ENCODE measurements around the gene CHST8. TPM values are rescaled to one million over a fixed set of nuclear protein-coding genes. Genes with fewer than 3 reads are reported as not detected.

Gene CHST8
- total RNA-seq, 2 donors from 2014 or later = 2.7 TPM; not detected in 1

DNA sequence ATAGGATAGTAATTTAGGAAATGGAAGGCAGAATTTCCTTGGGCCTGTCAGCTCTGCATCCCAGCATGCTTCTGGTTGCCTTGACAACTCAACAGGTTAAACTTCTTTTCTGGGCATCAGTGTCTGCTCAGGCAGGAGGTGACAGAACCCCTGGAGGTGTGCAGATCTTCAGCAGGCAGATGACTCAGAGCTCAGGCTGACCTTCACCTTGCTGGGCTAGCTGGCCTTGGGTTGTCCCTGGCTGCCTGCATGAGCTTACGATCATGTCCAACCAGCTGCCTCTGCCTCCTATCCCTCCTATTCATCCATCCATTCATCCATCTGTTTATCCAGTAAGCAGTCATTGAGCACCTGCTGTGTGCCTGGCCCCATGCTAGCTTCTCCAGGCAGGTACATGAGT lies 93.7 kb downstream of the CHST8 start:
- no peaks in the 10 kb centered on the region for H3K36me3 Mint-ChIP-seq (ENCODE audit: low read depth)
- peaks cover 8% of the 10 kb centered on the region for H3K27me3 Mint-ChIP-seq
- ATAC-seq = no peak
- H3K4me3 Mint-ChIP-seq = no peak overlapping the region
- no peaks in the 10 kb centered on the region for H3K4me1 Mint-ChIP-seq
- no peak overlapping the region for H3K27ac Mint-ChIP-seq
- no peak for DNase-seq
- no peaks in the 10 kb centered on the region for H3K9me3 ChIP-seq (ENCODE audit: control insufficient read depth, low read length, poor library complexity, severe bottlenecking)

DNA sequence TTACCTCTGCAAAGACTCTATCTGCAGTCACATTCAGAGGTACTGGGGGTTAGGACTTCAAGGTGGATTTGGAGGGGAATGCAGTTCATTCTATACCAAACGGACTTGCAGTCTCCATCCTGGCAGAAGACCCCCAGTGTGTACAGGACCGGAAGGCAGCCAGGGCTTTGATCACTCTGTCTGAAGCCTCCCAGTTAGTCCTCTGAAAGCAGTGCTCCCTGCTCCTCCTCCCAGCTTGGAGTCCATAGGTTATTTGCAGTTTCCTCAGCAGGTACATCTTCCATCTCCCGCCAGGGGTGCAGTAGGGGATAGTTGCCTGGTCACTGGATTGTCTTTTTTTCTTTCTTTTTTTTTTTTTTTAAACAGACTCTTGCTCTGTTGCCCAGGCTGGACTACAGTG lies 96.1 kb downstream of the CHST8 start:
- no peak overlapping the region for H3K27ac Mint-ChIP-seq
- H3K27me3 Mint-ChIP-seq = peaks cover 17% of the 10 kb centered on the region
- no peaks in the 10 kb centered on the region for H3K4me1 Mint-ChIP-seq
- H3K4me3 Mint-ChIP-seq = no peak overlapping the region
- H3K9me3 ChIP-seq (ENCODE audit: control insufficient read depth, low read length, poor library complexity, severe bottlenecking) = no peaks in the 10 kb centered on the region
- H3K36me3 Mint-ChIP-seq (ENCODE audit: low read depth) = no peaks in the 10 kb centered on the region
- DNase-seq (no peak), ATAC-seq (no peak)

DNA sequence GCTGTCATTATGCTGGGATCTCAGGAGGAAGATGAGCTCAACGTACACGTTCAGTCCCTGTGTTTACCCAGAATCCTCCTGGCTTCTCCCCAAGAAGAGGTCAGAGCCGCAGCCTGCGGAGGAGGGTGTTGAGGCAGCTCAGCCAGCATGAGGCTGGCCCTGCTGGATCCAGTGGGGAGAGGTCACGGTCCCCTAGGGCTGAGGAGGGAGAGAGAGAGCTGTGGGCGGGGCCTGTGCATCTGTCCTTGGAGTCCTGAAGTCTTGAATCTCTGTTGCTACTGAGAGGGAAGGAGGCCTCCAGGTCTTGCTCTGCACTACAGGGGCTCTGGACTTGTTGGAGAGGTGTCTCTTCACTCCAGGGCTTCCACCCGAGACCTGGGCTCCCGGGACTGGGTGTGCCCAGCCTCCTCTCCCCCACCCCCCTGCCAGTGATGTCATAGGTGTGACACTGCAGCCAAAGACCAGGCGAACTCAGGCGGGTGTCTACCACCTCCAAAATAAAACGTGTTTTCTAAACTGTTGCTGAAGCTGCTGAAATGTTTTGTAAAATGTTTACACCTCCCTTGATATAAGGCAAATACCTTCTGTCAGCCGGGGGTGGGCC lies 97.0 kb downstream of the CHST8 start:
- Mint-ChIP-seq H3K27me3 (peaks cover 19% of the 10 kb centered on the region), H3K4me3 (no peak overlapping the region), H3K4me1 (no peaks in the 10 kb centered on the region), H3K27ac (no peak overlapping the region), H3K36me3 (ENCODE audit: low read depth) (no peaks in the 10 kb centered on the region)
- DNase-seq = no peak
- ATAC-seq = no peak
- no peaks in the 10 kb centered on the region for H3K9me3 ChIP-seq (ENCODE audit: control insufficient read depth, low read length, poor library complexity, severe bottlenecking)

DNA sequence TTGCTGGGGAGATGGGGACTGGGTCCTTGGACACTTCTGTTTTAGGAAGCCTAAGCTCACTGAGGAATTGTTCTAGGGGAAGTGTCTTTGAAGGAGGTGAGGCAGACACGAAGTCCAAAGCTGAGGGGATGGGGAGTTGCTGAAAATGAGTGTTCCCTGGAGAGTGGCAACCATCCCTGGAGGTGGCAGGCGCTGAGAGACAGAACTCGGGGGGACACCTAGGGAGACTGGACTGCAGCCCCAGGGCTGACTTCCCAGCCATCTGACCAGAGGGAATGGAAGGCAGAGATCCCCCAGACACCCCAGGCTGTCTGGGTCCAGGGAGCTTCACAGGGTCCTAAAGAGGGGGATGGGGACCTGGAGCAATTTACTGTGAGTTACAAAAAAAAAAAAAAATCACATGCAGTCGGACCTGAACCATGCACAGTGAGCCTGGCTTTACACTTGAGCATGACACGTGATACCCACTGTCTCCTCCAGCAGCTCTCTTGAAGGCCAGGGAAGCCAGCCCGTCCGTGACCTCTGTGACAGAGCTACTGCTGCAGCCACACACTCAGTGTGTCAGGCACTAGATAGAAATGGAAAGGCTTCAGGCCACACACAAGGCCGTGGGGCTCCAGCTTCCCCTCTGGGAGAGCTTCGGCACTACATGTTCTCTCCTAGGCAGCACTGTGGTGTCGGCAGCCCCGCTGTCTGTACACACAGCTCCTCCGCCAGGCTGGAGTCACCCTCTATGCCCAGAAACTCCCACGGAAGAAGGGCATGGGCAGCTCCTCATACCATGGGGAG lies 97.8 kb downstream of the CHST8 start:
- ATAC-seq = no peak
- DNase-seq = no peak
- Mint-ChIP-seq H3K27ac (no peak overlapping the region), H3K4me3 (no peak overlapping the region), H3K4me1 (no peaks in the 10 kb centered on the region), H3K36me3 (ENCODE audit: low read depth) (no peaks in the 10 kb centered on the region), H3K27me3 (peaks cover 19% of the 10 kb centered on the region)
- H3K9me3 ChIP-seq (ENCODE audit: control insufficient read depth, low read length, poor library complexity, severe bottlenecking) = no peaks in the 10 kb centered on the region

DNA sequence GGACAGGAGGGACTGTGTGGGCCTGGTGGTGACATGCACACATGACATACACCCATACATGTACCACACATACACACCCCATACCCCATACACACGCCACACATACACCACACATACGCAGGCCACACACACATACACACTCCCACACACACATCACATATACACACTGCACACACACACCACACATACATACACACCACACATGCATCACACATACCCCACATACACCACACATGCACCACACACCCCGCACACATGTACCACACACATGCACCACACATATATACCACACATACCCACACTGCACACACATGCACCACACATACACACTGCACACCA lies 98.4 kb downstream of the CHST8 start:
- H3K27ac Mint-ChIP-seq = no peak overlapping the region

DNA sequence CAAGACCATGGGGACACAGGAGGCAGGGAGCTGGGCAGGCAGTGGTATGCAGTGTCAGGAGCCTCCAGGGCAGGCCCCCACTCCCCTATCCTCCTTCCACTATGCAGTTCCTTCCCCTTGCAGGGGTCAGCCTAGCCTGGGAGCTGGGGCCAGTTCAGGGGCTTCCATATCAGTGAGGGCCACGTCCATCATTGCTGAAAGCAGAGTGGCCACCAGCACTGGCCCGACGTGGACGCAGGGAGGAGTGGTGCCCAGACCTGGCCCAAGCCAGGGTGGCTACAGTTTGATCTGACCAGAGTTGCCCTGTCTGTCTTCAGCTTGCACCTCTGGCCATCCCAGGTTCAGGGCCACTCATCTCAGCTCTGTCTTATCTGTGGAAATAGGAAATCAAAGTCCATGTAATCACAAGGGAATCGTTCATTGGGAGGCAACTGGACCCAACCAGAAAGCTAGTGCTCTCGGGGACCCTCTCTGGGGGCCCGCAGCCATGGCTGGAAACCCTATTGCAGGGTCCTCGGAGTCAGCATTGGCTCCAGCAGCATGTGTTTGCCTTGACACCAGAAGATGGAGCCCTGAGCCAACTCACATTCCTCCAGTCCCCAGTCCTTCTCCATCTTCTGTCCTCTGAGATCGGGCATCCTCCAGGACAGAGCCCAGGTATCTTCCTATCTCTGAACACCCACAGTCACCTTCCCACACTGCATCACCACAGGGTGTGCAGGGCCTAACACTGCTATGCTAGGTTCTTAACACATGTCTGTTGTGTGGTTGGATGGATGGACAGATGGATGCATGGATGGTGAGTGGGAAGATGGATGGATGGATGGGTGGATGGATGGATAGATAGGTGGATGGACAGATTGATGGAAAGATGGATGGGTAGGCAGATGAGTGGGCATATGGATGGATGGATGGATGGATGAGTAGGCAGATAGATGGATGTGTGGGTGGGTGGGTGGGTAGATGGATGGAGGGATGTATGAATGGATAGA lies 99.2 kb downstream of the CHST8 start:
- ATAC-seq = no peak
- no peak for DNase-seq
- Mint-ChIP-seq H3K4me3 (no peak overlapping the region), H3K27ac (no peak overlapping the region), H3K27me3 (peaks cover 27% of the 10 kb centered on the region), H3K4me1 (no peaks in the 10 kb centered on the region), H3K36me3 (ENCODE audit: low read depth) (no peaks in the 10 kb centered on the region)
- no peaks in the 10 kb centered on the region for H3K9me3 ChIP-seq (ENCODE audit: control insufficient read depth, low read length, poor library complexity, severe bottlenecking)

More for the DNA sequence above, 98.4 kb downstream of the CHST8 start:
- no peak for ATAC-seq
- Mint-ChIP-seq H3K4me3 (no peak overlapping the region), H3K36me3 (ENCODE audit: low read depth) (no peaks in the 10 kb centered on the region), H3K27me3 (peaks cover 19% of the 10 kb centered on the region), H3K4me1 (no peaks in the 10 kb centered on the region)
- DNase-seq = no peak
- H3K9me3 ChIP-seq (ENCODE audit: control insufficient read depth, low read length, poor library complexity, severe bottlenecking) = no peaks in the 10 kb centered on the region

DNA sequence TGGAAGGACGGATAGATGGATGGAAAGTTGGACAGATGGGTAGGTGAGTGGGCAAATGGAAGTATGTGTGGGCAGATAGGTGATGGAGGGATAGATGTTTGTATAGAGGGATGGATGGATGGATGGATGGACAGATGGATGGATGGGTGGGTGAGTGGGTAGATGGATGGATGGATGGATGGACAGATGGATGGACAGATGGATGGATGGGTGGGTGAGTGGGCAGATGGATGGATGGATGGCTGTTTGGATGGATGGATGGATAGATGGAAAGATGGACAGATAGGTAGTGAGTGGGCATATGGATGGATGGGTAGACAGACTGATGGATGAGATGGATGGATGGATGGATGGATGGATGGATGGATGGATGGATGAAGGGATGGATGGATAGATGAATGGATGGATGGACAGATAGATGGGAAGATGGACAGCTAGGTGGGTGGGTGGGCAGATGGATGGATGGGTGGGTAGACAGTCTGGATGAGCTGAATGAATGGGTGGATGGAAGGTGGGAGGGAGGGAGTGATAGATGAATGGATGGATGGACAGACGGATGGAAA lies 100.1 kb downstream of the CHST8 start:
- H3K36me3 Mint-ChIP-seq (ENCODE audit: low read depth) = no peaks in the 10 kb centered on the region
- no peak overlapping the region for H3K27ac Mint-ChIP-seq
- H3K4me1 Mint-ChIP-seq = no peaks in the 10 kb centered on the region
- peaks cover 27% of the 10 kb centered on the region for H3K27me3 Mint-ChIP-seq
- no peak overlapping the region for H3K4me3 Mint-ChIP-seq
- no peaks in the 10 kb centered on the region for H3K9me3 ChIP-seq (ENCODE audit: control insufficient read depth, low read length, poor library complexity, severe bottlenecking)
- ATAC-seq (no peak), DNase-seq (no peak)

DNA sequence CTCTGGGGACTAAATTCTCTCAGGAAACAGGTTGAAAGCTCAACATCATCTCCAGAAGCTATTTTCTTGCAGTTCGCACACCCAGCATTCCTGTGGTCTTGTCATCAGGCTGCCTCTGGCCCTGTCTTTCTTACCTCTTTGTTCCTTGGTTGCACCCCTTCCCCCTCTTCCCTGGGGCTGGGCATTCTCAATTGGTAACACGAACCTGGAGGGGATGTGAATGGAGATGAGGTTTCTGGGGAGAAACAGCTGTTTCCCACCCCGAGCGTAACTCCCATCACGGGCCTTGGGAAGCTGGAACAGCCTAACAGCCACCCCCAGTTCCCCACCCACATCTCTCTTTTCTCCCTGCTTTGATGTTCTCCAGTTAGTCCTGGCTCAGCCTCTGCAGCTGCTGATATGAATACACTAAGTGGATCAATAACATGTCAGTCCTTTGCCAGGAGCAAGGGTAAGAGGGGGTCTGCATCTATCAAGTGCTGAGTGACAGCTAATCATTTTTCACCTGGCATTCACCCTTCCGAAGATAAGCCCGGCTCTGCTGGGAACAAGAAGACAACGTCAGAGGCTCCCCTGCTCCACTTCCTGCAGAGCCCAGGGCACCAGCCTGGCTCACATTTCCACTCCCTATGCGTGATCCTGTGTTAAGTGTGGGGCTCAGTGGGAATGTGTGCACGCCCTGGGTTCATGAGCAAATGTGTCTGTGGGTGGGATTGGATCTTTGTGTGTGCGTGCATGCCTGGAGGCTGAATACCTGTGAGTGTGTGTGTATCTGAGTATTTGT lies 100.9 kb downstream of the CHST8 start:
- Mint-ChIP-seq H3K4me3 (no peak overlapping the region), H3K27ac (no peak overlapping the region), H3K36me3 (ENCODE audit: low read depth) (no peaks in the 10 kb centered on the region), H3K4me1 (no peaks in the 10 kb centered on the region), H3K27me3 (peaks cover 29% of the 10 kb centered on the region)
- no peak for ATAC-seq
- no peak for DNase-seq
- H3K9me3 ChIP-seq (ENCODE audit: control insufficient read depth, low read length, poor library complexity, severe bottlenecking) = no peaks in the 10 kb centered on the region

DNA sequence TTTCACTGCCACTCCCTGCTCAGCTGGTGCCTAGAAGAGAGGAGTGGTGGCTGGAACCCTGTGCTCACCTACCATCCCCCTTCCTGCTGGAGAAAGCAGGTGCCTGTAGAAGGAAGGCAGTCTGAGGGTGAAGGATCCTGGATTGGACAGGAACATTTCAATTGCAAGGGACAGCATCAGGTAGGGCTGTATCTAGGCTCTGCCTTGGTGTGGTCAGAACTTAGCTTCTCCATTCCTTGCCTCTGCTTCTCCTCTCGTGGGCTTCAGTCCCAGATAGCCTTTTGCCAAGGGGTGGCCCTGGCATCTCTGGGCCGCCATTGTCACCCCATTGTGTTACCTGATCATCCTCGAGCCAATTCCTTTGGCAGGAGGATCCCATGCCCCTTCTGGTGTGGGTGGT lies 101.8 kb downstream of the CHST8 start:
- peaks cover 2% of the 10 kb centered on the region for H3K36me3 Mint-ChIP-seq (ENCODE audit: low read depth)
- no peak overlapping the region for H3K4me3 Mint-ChIP-seq
- no peaks in the 10 kb centered on the region for H3K9me3 ChIP-seq (ENCODE audit: control insufficient read depth, low read length, poor library complexity, severe bottlenecking)
- H3K4me1 Mint-ChIP-seq = no peaks in the 10 kb centered on the region
- H3K27me3 Mint-ChIP-seq = peaks cover 37% of the 10 kb centered on the region
- no peak overlapping the region for H3K27ac Mint-ChIP-seq
- DNase-seq (no peak), ATAC-seq (no peak)

DNA sequence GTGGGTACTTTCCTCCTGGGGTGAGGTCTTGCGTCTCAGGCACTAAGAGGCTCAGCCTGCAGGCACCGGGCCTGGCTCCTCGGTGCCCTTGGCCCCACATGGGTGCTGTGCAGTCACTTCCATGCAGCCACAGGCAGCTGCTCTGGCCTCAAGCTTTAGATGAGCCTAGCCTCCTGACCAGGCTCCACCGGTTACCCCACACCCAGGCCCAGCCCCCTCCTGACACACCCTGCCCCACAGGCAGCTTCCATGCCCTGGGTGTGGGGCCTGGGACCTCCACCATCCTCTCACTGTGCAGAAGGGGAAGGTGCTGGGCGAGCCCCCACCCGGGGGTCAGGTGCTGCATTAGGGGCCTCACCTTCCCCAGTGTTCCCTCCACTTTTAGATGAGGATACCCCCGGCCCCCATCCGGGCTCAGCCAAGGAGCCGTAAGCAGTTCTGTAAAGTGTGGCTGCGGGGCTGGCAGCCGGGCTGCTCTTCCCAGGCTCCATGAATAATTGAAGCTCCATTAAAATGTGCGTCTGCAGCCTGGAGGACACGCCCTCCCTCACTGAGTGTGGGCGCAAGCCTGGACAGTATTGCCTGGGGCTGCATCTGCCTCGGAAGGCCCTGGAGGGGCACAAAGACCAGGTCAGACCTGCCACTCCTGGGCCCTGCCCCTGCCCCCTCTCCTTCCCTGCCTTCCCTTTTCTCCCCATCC lies 102.4 kb downstream of the CHST8 start:
- ATAC-seq (no peak), DNase-seq (no peak)
- Mint-ChIP-seq H3K4me1 (no peaks in the 10 kb centered on the region), H3K27ac (no peak overlapping the region), H3K36me3 (ENCODE audit: low read depth) (peaks cover 2% of the 10 kb centered on the region), H3K4me3 (no peak overlapping the region), H3K27me3 (peaks cover 39% of the 10 kb centered on the region)
- H3K9me3 ChIP-seq (ENCODE audit: control insufficient read depth, low read length, poor library complexity, severe bottlenecking) = no peaks in the 10 kb centered on the region

DNA sequence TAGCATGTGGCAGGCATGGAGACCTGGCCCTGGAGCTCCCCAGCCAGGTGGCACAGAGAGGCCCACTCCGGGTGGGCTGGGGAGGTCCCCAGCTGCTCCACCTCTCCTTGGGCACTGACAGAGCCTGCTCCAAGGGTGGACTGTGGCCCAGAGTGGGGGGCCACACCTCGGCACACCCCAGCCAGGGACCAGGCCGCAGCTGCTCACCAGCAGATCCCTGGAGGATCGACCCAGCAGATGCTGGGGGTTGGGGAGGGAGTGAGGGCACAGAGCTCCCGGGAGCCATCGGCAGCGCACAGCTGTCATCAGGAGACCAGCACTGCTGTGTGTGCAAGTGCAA lies 102.9 kb downstream of the CHST8 start:
- ATAC-seq (no peak), DNase-seq (no peak)
- H3K4me3 Mint-ChIP-seq = no peak overlapping the region
- H3K4me1 Mint-ChIP-seq = no peaks in the 10 kb centered on the region
- H3K36me3 Mint-ChIP-seq (ENCODE audit: low read depth) = peaks cover 4% of the 10 kb centered on the region
- peaks cover 44% of the 10 kb centered on the region for H3K27me3 Mint-ChIP-seq
- H3K9me3 ChIP-seq (ENCODE audit: control insufficient read depth, low read length, poor library complexity, severe bottlenecking) = no peaks in the 10 kb centered on the region
- H3K27ac Mint-ChIP-seq = no peak overlapping the region

DNA sequence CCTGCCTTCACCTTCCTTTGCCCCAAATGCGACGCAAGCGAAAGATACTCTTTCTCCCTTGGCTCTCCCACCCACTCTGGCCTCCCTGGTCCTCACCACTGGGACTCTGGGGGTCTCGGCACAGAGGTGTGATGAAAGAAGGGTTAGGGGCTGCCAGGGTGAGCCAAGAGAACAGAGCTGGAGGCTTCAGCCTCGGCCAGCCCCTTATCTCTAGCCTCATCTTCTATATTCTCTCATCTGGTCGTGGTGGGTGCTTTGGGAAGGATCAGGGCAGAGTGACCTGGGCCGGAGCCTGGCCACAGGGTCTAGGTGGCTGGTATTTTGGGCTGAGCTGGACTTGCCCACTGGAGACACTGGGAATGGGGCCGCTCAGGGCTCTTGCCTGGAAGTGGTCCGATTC lies 103.8 kb downstream of the CHST8 start:
- Mint-ChIP-seq H3K36me3 (ENCODE audit: low read depth) (peaks cover 4% of the 10 kb centered on the region), H3K27me3 (peaks cover 49% of the 10 kb centered on the region), H3K27ac (no peak overlapping the region), H3K4me3 (no peak overlapping the region), H3K4me1 (no peaks in the 10 kb centered on the region)
- H3K9me3 ChIP-seq (ENCODE audit: control insufficient read depth, low read length, poor library complexity, severe bottlenecking) = no peaks in the 10 kb centered on the region
- DNase-seq (no peak), ATAC-seq (no peak)

Data from T-helper 17 cell (primary cell).